Measurements from ENCODE around the gene PRKAG2. TPM values are rescaled to one million over a fixed set of nuclear protein-coding genes. Genes with fewer than 3 reads are reported as not detected.
A peak's percentile ranks its signal among the peaks of the same experiment; 100 is the strongest.

The PRKAG2 gene
- total RNA-seq, 2 experiments from 2014 or later, result 39.3 to 42.3 TPM

DNA sequence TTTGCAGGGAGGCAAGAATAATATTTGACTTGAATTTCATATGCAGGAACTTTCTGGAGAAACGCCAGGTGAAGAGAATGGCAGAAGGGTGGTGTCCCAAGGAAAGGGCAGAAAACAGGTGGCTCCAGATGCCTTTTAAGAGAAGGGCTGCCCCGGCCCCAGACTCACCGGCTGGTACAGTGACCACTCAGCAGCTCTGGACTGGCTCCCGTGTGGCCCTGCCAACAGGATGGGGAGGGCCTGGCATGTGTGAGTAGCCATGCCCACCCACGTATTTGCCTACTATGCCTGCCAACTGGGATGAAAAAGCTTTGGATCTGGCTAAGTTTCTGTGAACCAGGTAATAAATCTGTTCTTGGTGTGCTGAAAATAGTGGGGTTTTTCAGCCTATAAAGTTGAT lies 159.5 kb downstream of the PRKAG2 start:
- POLR2A ChIA-PET, result no interaction called here
- CTCF ChIA-PET, result no interaction called here

DNA sequence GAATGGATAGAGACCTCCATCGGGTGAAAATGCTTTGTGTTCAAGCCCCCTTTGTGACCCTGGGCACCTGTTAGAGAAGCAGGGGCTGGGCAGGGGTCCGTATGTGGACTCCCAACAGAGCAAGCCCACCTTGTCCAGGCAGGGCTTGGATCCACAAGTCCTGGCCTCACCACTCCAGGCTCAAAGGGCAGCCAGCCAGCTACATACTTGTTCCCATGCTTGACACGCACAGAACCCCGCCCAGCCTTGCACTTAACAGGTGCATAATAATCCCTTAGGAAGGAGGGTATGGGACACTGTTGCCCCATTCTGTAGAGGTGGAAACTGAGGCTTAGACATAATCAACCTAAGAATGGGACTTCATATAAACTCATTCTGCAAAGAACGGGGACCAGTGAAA lies 160.6 kb downstream of the PRKAG2 start:
- no peaks in the 10 kb centered on the region for H3K4me1 ChIP-seq (ENCODE audit: insufficient read depth, low read length)
- H3K36me3 ChIP-seq (ENCODE audit: insufficient read depth, low read length), result no peaks in the 10 kb centered on the region
- intact Hi-C loops (cut with DNase I, micrococcal nuclease), result loop anchor here in 1 of 2 experiments (10.0 kb wide), 1 partner anchor 58 kb away; no protein-coding TSS in a partner anchor
- H3K27ac Mint-ChIP-seq, result no peak overlapping the region
- no peaks in the 10 kb centered on the region for H3K27me3 Mint-ChIP-seq
- no peaks in the 10 kb centered on the region for H3K9me3 ChIP-seq (ENCODE audit: control insufficient read depth in 1 of 2, insufficient read depth in 1 of 2, low read length in 2 of 2)
- ATAC-seq (ENCODE audit: poor library complexity) (no peak), DNase-seq (no peak)
- H3K27me3 ChIP-seq (ENCODE audit: control insufficient read depth in 1 of 2, insufficient read depth in 2 of 2, low read length in 2 of 2), result no peaks in the 10 kb centered on the region
- TF ChIP-seq, protein P1, sequence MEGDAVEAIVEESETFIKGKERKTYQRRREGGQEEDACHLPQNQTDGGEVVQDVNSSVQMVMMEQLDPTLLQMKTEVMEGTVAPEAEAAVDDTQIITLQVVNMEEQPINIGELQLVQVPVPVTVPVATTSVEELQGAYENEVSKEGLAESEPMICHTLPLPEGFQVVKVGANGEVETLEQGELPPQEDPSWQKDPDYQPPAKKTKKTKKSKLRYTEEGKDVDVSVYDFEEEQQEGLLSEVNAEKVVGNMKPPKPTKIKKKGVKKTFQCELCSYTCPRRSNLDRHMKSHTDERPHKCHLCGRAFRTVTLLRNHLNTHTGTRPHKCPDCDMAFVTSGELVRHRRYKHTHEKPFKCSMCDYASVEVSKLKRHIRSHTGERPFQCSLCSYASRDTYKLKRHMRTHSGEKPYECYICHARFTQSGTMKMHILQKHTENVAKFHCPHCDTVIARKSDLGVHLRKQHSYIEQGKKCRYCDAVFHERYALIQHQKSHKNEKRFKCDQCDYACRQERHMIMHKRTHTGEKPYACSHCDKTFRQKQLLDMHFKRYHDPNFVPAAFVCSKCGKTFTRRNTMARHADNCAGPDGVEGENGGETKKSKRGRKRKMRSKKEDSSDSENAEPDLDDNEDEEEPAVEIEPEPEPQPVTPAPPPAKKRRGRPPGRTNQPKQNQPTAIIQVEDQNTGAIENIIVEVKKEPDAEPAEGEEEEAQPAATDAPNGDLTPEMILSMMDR (IDR thresholded peaks at IDR 0.05), result no peak
- no peaks in the 10 kb centered on the region for H3K9me3 Mint-ChIP-seq
- H3K27ac ChIP-seq (ENCODE audit: low read depth in 1 of 2, low read length in 2 of 2), result no peak overlapping the region
- no peak overlapping the region for H3K4me3 ChIP-seq (ENCODE audit: low read length)
- ChIA-PET POLR2A (no interaction called here), CTCF (no interaction called here)
- H3K4me3 Mint-ChIP-seq, result no peak overlapping the region
- H3K4me1 Mint-ChIP-seq (ENCODE audit: low read depth), result no peaks in the 10 kb centered on the region
- peaks cover 11% of the 10 kb centered on the region for H3K36me3 Mint-ChIP-seq (ENCODE audit: low read depth)

More for the DNA sequence above, 159.5 kb downstream of the PRKAG2 start:
- Mint-ChIP-seq H3K27me3 (no peaks in the 10 kb centered on the region), H3K4me1 (ENCODE audit: low read depth) (no peaks in the 10 kb centered on the region), H3K27ac (no peak overlapping the region), H3K9me3 (no peaks in the 10 kb centered on the region), H3K4me3 (no peak overlapping the region), H3K36me3 (ENCODE audit: low read depth) (peaks cover 11% of the 10 kb centered on the region)
- Histone ChIP-seq H3K36me3 (ENCODE audit: insufficient read depth, low read length) (no peaks in the 10 kb centered on the region), H3K9me3 (ENCODE audit: control insufficient read depth in 1 of 2, insufficient read depth in 1 of 2, low read length in 2 of 2) (no peaks in the 10 kb centered on the region), H3K27me3 (ENCODE audit: control insufficient read depth in 1 of 2, insufficient read depth in 2 of 2, low read length in 2 of 2) (no peaks in the 10 kb centered on the region), H3K4me1 (ENCODE audit: insufficient read depth, low read length) (no peaks in the 10 kb centered on the region), H3K27ac (ENCODE audit: low read depth in 1 of 2, low read length in 2 of 2) (no peak overlapping the region), H3K4me3 (ENCODE audit: low read length) (no peak overlapping the region)
- intact Hi-C loops (cut with DNase I, micrococcal nuclease), result loop anchor here in 1 of 2 experiments (10.0 kb wide), 1 partner anchor 57 kb away; no protein-coding TSS in a partner anchor
- no peak for ATAC-seq (ENCODE audit: poor library complexity)
- TF ChIP-seq, protein P1 (IDR thresholded peaks at IDR 0.05), result no peak
- DNase-seq, result no peak

DNA sequence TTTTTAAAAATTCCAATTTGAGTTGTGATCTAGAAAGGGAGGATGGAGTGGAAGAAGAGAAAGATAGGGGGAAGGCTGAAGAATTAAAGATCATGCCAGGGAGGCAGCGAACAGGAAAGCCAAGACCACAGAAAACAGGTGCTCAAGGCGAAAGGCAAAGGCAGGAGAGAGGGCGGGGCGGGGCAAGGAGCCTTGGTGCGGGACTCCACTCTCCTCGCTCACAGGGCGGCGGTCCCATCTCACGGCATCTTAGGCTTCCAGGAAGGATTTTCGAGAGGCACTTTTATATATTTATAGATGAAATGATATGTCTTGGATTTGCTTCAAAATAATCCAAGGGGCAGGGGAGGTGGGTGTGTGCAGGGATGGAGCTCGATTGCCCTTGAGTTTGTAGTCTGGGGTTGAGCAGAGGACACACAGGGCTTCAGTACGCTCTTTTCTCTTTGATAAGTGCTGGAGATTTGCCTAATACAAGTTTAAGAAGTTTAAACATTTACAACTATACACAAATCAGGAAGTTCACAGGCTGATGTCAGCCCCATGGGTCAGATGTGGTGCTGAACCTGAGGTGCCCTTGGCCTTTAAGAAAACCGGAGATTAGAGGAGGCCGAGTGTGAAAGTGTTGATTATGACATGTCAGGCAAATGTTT lies 161.1 kb downstream of the PRKAG2 start:
- TF ChIP-seq, protein P1 (IDR thresholded peaks at IDR 0.05), result no peak
- ChIA-PET POLR2A (no interaction called here), CTCF (no interaction called here)
- Mint-ChIP-seq H3K27ac (peak overlapping the region; percentile 12), H3K27me3 (no peaks in the 10 kb centered on the region), H3K4me1 (ENCODE audit: low read depth) (no peaks in the 10 kb centered on the region), H3K9me3 (no peaks in the 10 kb centered on the region), H3K4me3 (no peak overlapping the region), H3K36me3 (ENCODE audit: low read depth) (peaks cover 11% of the 10 kb centered on the region)
- Histone ChIP-seq H3K36me3 (ENCODE audit: insufficient read depth, low read length) (no peaks in the 10 kb centered on the region), H3K27ac (ENCODE audit: low read depth in 1 of 2, low read length in 2 of 2) (no peak overlapping the region), H3K9me3 (ENCODE audit: control insufficient read depth in 1 of 2, insufficient read depth in 1 of 2, low read length in 2 of 2) (no peaks in the 10 kb centered on the region), H3K4me3 (ENCODE audit: low read length) (no peak overlapping the region), H3K4me1 (ENCODE audit: insufficient read depth, low read length) (no peaks in the 10 kb centered on the region), H3K27me3 (ENCODE audit: control insufficient read depth in 1 of 2, insufficient read depth in 2 of 2, low read length in 2 of 2) (no peaks in the 10 kb centered on the region)
- DNase-seq, result no peak
- ATAC-seq (ENCODE audit: poor library complexity), result no peak
- intact Hi-C loops (cut with DNase I, micrococcal nuclease), result loop anchor here in 1 of 2 experiments (10.0 kb wide), 1 partner anchor 59 kb away; no protein-coding TSS in a partner anchor
